H9 (cell line): Measurements from ENCODE around the gene SMAD3. TPM values are rescaled to one million over a fixed set of nuclear protein-coding genes. Genes with fewer than 3 reads are reported as not detected.

Experiments
- DNase-seq: peaks from one replicate; pipeline ENCODE4 v3.0.0-alpha.2; 2017
- H2AFZ ChIP-seq: one replicate; pipeline ENCODE4 v1.6.1; 2013; ENCODE audit warnings: mild to moderate bottlenecking, low read length, control low read depth, moderate library complexity
- H2AK5ac ChIP-seq: 2 replicates; pipeline ENCODE4 v1.6.1; 2013; ENCODE audit warnings: low read length, control low read depth, mixed read lengths; ENCODE audit not compliant: insufficient read length
- H2BK120ac ChIP-seq: one replicate; pipeline ENCODE4 v1.6.1; 2013; ENCODE audit warnings: low read depth, mild to moderate bottlenecking, low read length, control low read depth, inconsistent platforms; ENCODE audit not compliant: poor library complexity, severe bottlenecking
- H2BK12ac ChIP-seq: 2 replicates; pipeline ENCODE4 v1.6.1; 2013; ENCODE audit warnings: low read length, control low read depth, mixed read lengths, low read depth; ENCODE audit not compliant: insufficient read length
- H2BK15ac ChIP-seq: 2 replicates; pipeline ENCODE4 v1.6.1; 2013; ENCODE audit warnings: low read depth, low read length, control low read depth
- H2BK20ac ChIP-seq: one replicate; pipeline ENCODE4 v1.6.1; 2013; ENCODE audit warnings: low read depth, mild to moderate bottlenecking, low read length, control low read depth, inconsistent platforms; ENCODE audit not compliant: poor library complexity, severe bottlenecking
- H2BK5ac ChIP-seq: 2 replicates; pipeline ENCODE4 v1.6.1; 2013; ENCODE audit warnings: low read length, control low read depth, mixed read lengths; ENCODE audit not compliant: insufficient read length
- H3K14ac ChIP-seq: 2 replicates; pipeline ENCODE4 v1.6.1; 2013; ENCODE audit warnings: low read length, control low read depth; ENCODE audit not compliant: insufficient read depth
- H3K18ac ChIP-seq: 2 replicates; pipeline ENCODE4 v1.6.1; 2013; ENCODE audit warnings: low read depth, mild to moderate bottlenecking, mixed read lengths, low read length, control low read depth; ENCODE audit not compliant: insufficient read length
- H3K23ac ChIP-seq: 2 replicates; pipeline ENCODE4 v1.6.1; 2013; ENCODE audit warnings: low read length, control low read depth, mixed read lengths, low read depth; ENCODE audit not compliant: insufficient read length
- H3K23me2 ChIP-seq: 2 replicates; pipeline ENCODE4 v1.6.1; 2013; ENCODE audit warnings: low read depth, mild to moderate bottlenecking, mixed read lengths, low read length, control low read depth; ENCODE audit not compliant: insufficient read length, poor library complexity, severe bottlenecking
- H3K27ac ChIP-seq: 2 replicates; pipeline ENCODE4 v1.5.1; 2013; ENCODE audit warnings: low read length, control low read depth, mixed read lengths, low read depth; ENCODE audit not compliant: insufficient read length
- H3K27me3 ChIP-seq: 2 replicates; pipeline ENCODE4 v1.6.1; 2013; ENCODE audit warnings: low read length, control low read depth, inconsistent platforms; ENCODE audit not compliant: insufficient read depth
- H3K4ac ChIP-seq: 2 replicates; pipeline ENCODE4 v1.6.1; 2013; ENCODE audit warnings: low read depth, mild to moderate bottlenecking, control low read depth, inconsistent platforms, low read length, moderate library complexity
- H3K4me1 ChIP-seq: 2 replicates; pipeline ENCODE4 v1.6.1; 2013; ENCODE audit warnings: low read length, control low read depth, inconsistent platforms; ENCODE audit not compliant: insufficient read depth
- H3K4me2 ChIP-seq: 2 replicates; pipeline ENCODE4 v1.6.1; 2013; ENCODE audit warnings: low read length, control low read depth, mixed read lengths; ENCODE audit not compliant: insufficient read length, insufficient read depth
- H3K56ac ChIP-seq: 2 replicates; pipeline ENCODE4 v1.6.1; 2013; ENCODE audit warnings: low read depth, mild to moderate bottlenecking, mixed read lengths, low read length, control low read depth; ENCODE audit not compliant: insufficient read length
- H3K79me1 ChIP-seq: 2 replicates; pipeline ENCODE4 v1.6.1; 2013; ENCODE audit warnings: low read depth, mild to moderate bottlenecking, moderate library complexity, low read length, control low read depth, inconsistent platforms; ENCODE audit not compliant: insufficient read depth, poor library complexity, severe bottlenecking
- H3K79me2 ChIP-seq: 2 replicates; pipeline ENCODE4 v1.6.1; 2013; ENCODE audit warnings: low read length, control low read depth, inconsistent platforms; ENCODE audit not compliant: insufficient read depth
- H3K9ac ChIP-seq: 2 replicates; pipeline ENCODE4 v1.6.1; 2013; ENCODE audit warnings: low read length, control low read depth, mixed read lengths; ENCODE audit not compliant: insufficient read length; ENCODE audit errors: extremely low read depth
- H3K9me3 ChIP-seq: one replicate; pipeline ENCODE4 v1.6.1; 2013; ENCODE audit warnings: low read depth, low read length, inconsistent platforms; ENCODE audit not compliant: control insufficient read depth
- H3T11ph ChIP-seq: one replicate; pipeline ENCODE4 v1.6.1; 2013; ENCODE audit warnings: mild to moderate bottlenecking, low read length, control low read depth, inconsistent platforms
- H4K20me1 ChIP-seq: one replicate; pipeline ENCODE4 v1.6.1; 2013; ENCODE audit not compliant: control insufficient read depth, insufficient read length, insufficient read depth
- H4K5ac ChIP-seq: 2 replicates; pipeline ENCODE4 v1.6.1; 2013; ENCODE audit warnings: low read depth, mild to moderate bottlenecking, mixed read lengths, low read length, control low read depth; ENCODE audit not compliant: insufficient read length
- H4K8ac ChIP-seq: replicated peaks from 2 replicates; pipeline ENCODE4 v1.6.1; 2013; ENCODE audit warnings: low read length, control low read depth, mixed read lengths, low read depth; ENCODE audit not compliant: insufficient read length
- H4K91ac ChIP-seq: 2 replicates; pipeline ENCODE4 v1.6.1; 2013; ENCODE audit warnings: low read depth, mild to moderate bottlenecking, moderate library complexity, mixed read lengths, low read length, control low read depth; ENCODE audit not compliant: insufficient read length
- H3K27ac Mint-ChIP-seq, 3 experiments: 2 replicates in 2 of 3; 3 replicates in 1 of 3; pipeline ENCODE4 v1.8.0; 2020 to 2021; ENCODE audit warnings: mixed read lengths in 3 of 3, mild to moderate bottlenecking in 1 of 3, moderate library complexity in 1 of 3
- H3K27me3 Mint-ChIP-seq: 2 replicates; pipeline ENCODE4 v1.8.0; 2021; ENCODE audit warnings: low read depth, mild to moderate bottlenecking, moderate library complexity, mixed read lengths
- H3K36me3 Mint-ChIP-seq, 3 experiments: 2 replicates in 2 of 3; 3 replicates in 1 of 3; pipeline ENCODE4 v1.8.0; 2020 to 2021; ENCODE audit warnings: low read depth in 3 of 3, mixed read lengths in 3 of 3; ENCODE audit not compliant: insufficient read depth in 1 of 3
- H3K4me1 Mint-ChIP-seq, 2 experiments: 2 replicates each; pipeline ENCODE4 v1.8.0; 2020; ENCODE audit warnings: mixed read lengths in 2 of 2
- H3K4me3 Mint-ChIP-seq, 2 experiments: 2 replicates in 1 of 2; 3 replicates in 1 of 2; pipeline ENCODE4 v1.8.0; 2020 to 2021; ENCODE audit warnings: mild to moderate bottlenecking in 2 of 2, mixed read lengths in 2 of 2, moderate library complexity in 1 of 2
- H3K9me3 Mint-ChIP-seq, 2 experiments: 2 replicates in 1 of 2; 3 replicates in 1 of 2; pipeline ENCODE4 v1.8.0; 2020; ENCODE audit warnings: mild to moderate bottlenecking in 2 of 2, mixed read lengths in 2 of 2, moderate library complexity in 1 of 2
- CTCF ChIP-seq: fragments of 200-600 bp; sonication (generic); conservative IDR thresholded peaks from 3 replicates; pipeline ENCODE4 v1.8.0; 2021; ENCODE audit warnings: antibody characterized with exemption, mild to moderate bottlenecking
- WGBS: extraction: QIAGEN DNeasy Blood & Tissue Kit; methylation state at CpG from one replicate; pipeline ENCODE4 v1.1.7; 2013; ENCODE audit warnings: missing lambda C conversion rate, low lambda C conversion rate, mixed read lengths; ENCODE audit not compliant: insufficient read length; ENCODE audit errors: extremely low coverage; 5-methylcytosine and 5-hydroxymethylcytosine counted together
- total RNA-seq: library from RNA; stranded (reverse); gene quantifications from 2 replicates; pipeline ENCODE4 v1.2.1, GENCODE V29; 2021

SMAD3 gene
- total RNA-seq, 1 experiment from 2014 or later, result 26.7 TPM

GRCh38 chr15:67134067-67134838 lies 68.9 kb downstream of the SMAD3 start:
- H3K9ac ChIP-seq, result no peak overlapping the region
- no peak overlapping the region for H3K23ac ChIP-seq
- no peak overlapping the region for H2BK20ac ChIP-seq
- H3K27ac ChIP-seq, result no peak overlapping the region
- no peak overlapping the region for H3K4me2 ChIP-seq
- H3K9me3 ChIP-seq, result no peaks in the 10 kb centered on the region
- TF ChIP-seq CTCF, result no peak
- WGBS, result no CpG with 5 or more reads among the region's 13 CpGs
- no peak overlapping the region for H2AFZ ChIP-seq
- H3K9me3 Mint-ChIP-seq, result no peaks in the 10 kb centered on the region
- H3K79me1 ChIP-seq, result no peaks in the 10 kb centered on the region
- no peak overlapping the region for H3T11ph ChIP-seq
- H3K27me3 Mint-ChIP-seq, result no peaks in the 10 kb centered on the region
- no peak overlapping the region for H3K4me3 Mint-ChIP-seq
- H3K79me2 ChIP-seq, result no peaks in the 10 kb centered on the region
- H3K56ac ChIP-seq, result no peak overlapping the region
- peak overlapping the region; percentile 71 to 89 (median 75); a peak in 5 of 7 replicates for H3K27ac Mint-ChIP-seq
- no peak overlapping the region for H2BK120ac ChIP-seq
- peaks cover 7% of the 10 kb centered on the region; the same call in 1 of the 2 replicates for H3K4me1 ChIP-seq
- no peak overlapping the region for H3K18ac ChIP-seq
- H2BK12ac ChIP-seq, result no peak overlapping the region
- H3K27me3 ChIP-seq, result no peaks in the 10 kb centered on the region
- H4K20me1 ChIP-seq, result no peaks in the 10 kb centered on the region
- H2AK5ac ChIP-seq, result no peak overlapping the region
- no peaks in the 10 kb centered on the region for H3K23me2 ChIP-seq
- H4K5ac ChIP-seq, result no peak overlapping the region
- no peak overlapping the region for H4K8ac ChIP-seq
- no peak overlapping the region for H2BK5ac ChIP-seq
- no peaks in the 10 kb centered on the region for H3K36me3 Mint-ChIP-seq
- no peak overlapping the region for H2BK15ac ChIP-seq
- H3K4ac ChIP-seq, result no peak overlapping the region
- H3K14ac ChIP-seq, result no peak overlapping the region; the same call in 1 of the 2 replicates
- DNase-seq, result no peak
- H4K91ac ChIP-seq, result no peak overlapping the region
- peaks cover 57 to 64% of the 10 kb centered on the region in 2 experiments for H3K4me1 Mint-ChIP-seq
